Measurements from ENCODE around the gene USP17L12. TPM values are rescaled to one million over a fixed set of nuclear protein-coding genes. Genes with fewer than 3 reads are reported as not detected.
"Not testable (repeated sequence)": the region's sequence is repeated elsewhere in the genome, so short reads cannot be mapped to it uniquely, and the experiment has no call there.

Gene USP17L12
- total and polyA plus RNA-seq, 8 donors, result not detected

GRCh38 chr4:9257824-9258223 lies 37.9 kb downstream of the USP17L12 start, which contains the start of gene USP17L20:
Gene USP17L20 (plus strand): TSS chr4:9258124. CDS start chr4:9258124, 0 bp downstream.
- H3K27ac ChIP-seq; H3K4me1 ChIP-seq; H3K4me3 ChIP-seq; DNase-seq; intact Hi-C loops (cut with DNase I); ATAC-seq; H3K36me3 ChIP-seq; H3K27me3 ChIP-seq; H3K9me3 ChIP-seq; FAIRE-seq: not testable (repeated sequence)
- WGBS, 2 donors, result no CpG with 5 or more reads among the region's 15 CpGs

- H3K27ac ChIP-seq; H3K4me1 ChIP-seq; H3K27me3 ChIP-seq; FAIRE-seq; intact Hi-C loops (cut with DNase I); H3K36me3 ChIP-seq; H3K4me3 ChIP-seq; H3K9me3 ChIP-seq; DNase-seq; ATAC-seq: not testable (repeated sequence)
- WGBS, 2 donors, result no CpG with 5 or more reads among the region's 13 CpGs
Measured at GRCh38 chr4:9262572-9262971, 42.6 kb downstream of the USP17L12 start, which contains the start of gene USP17L21. Gene USP17L21 (plus strand): TSS chr4:9262872. CDS start chr4:9262872, 0 bp downstream.

GRCh38 chr4:9267319-9267718 lies 47.4 kb downstream of the USP17L12 start, which contains the start of gene USP17L22:
Gene USP17L22 (plus strand): TSS chr4:9267619. CDS start chr4:9267619, 0 bp downstream.
- not testable (repeated sequence) for FAIRE-seq
- no CpG with 5 or more reads among the region's 15 CpGs for WGBS, 2 donors

More at GRCh38 chr4:9267319-9267718, 47.4 kb downstream of the USP17L12 start, which contains the start of gene USP17L22:
- DNase-seq; H3K9me3 ChIP-seq; intact Hi-C loops (cut with DNase I); H3K36me3 ChIP-seq; H3K4me1 ChIP-seq; ATAC-seq; H3K4me3 ChIP-seq; H3K27ac ChIP-seq; H3K27me3 ChIP-seq: not testable (repeated sequence)

Other genes starting within 250 kb of the USP17L12 start
- gene FAM90A26, start 49.7 kb upstream of the USP17L12 start, total RNA-seq, result not detected
- gene FAM90A26, start 49.7 kb upstream of the USP17L12 start, polyA plus RNA-seq, result not detected
- gene USP17L10, start 9.5 kb upstream of the USP17L12 start, total RNA-seq, result not detected
- not detected for gene USP17L10, start 9.5 kb upstream of the USP17L12 start, polyA plus RNA-seq
- under 1 TPM in 1 of 6 donors, not detected in 5; 0.09 TPM for gene USP17L11, start 4.7 kb upstream of the USP17L12 start, total RNA-seq
- not detected for gene USP17L11, start 4.7 kb upstream of the USP17L12 start, polyA plus RNA-seq
- not detected for gene USP17L13, start 4.7 kb downstream of the USP17L12 start, total RNA-seq
- not detected for gene USP17L13, start 4.7 kb downstream of the USP17L12 start, polyA plus RNA-seq
- not detected for gene USP17L15, start 14.2 kb downstream of the USP17L12 start, total RNA-seq
- gene USP17L15, start 14.2 kb downstream of the USP17L12 start, polyA plus RNA-seq, result under 1 TPM in 1 of 2 donors, not detected in 1; 0.07 TPM
- not detected for gene USP17L17, start 23.7 kb downstream of the USP17L12 start, total RNA-seq
- gene USP17L17, start 23.7 kb downstream of the USP17L12 start, polyA plus RNA-seq, result not detected
- gene USP17L18, start 28.5 kb downstream of the USP17L12 start, total RNA-seq, result not detected
- not detected for gene USP17L18, start 28.5 kb downstream of the USP17L12 start, polyA plus RNA-seq
- gene USP17L19, start 33.2 kb downstream of the USP17L12 start, total RNA-seq, result not detected
- not detected for gene USP17L19, start 33.2 kb downstream of the USP17L12 start, polyA plus RNA-seq
- not detected for gene USP17L20, start 38.0 kb downstream of the USP17L12 start, total RNA-seq
- gene USP17L20, start 38.0 kb downstream of the USP17L12 start, polyA plus RNA-seq, result not detected
- not detected for gene USP17L21, start 42.7 kb downstream of the USP17L12 start, total RNA-seq
- gene USP17L21, start 42.7 kb downstream of the USP17L12 start, polyA plus RNA-seq, result not detected
- not detected for gene USP17L22, start 47.5 kb downstream of the USP17L12 start, total RNA-seq
- not detected for gene USP17L22, start 47.5 kb downstream of the USP17L12 start, polyA plus RNA-seq
- gene USP17L24, start 105.0 kb downstream of the USP17L12 start, total RNA-seq, result not detected
- gene USP17L24, start 105.0 kb downstream of the USP17L12 start, polyA plus RNA-seq, result not detected
- gene USP17L25, start 109.8 kb downstream of the USP17L12 start, total RNA-seq, result not detected
- gene USP17L25, start 109.8 kb downstream of the USP17L12 start, polyA plus RNA-seq, result not detected
- not detected for gene USP17L26, start 114.5 kb downstream of the USP17L12 start, total RNA-seq
- not detected for gene USP17L26, start 114.5 kb downstream of the USP17L12 start, polyA plus RNA-seq
- gene USP17L5, start 119.3 kb downstream of the USP17L12 start, total RNA-seq, result not detected
- not detected for gene USP17L5, start 119.3 kb downstream of the USP17L12 start, polyA plus RNA-seq
- gene USP17L27, start 124.0 kb downstream of the USP17L12 start, total RNA-seq, result not detected
- gene USP17L27, start 124.0 kb downstream of the USP17L12 start, polyA plus RNA-seq, result not detected
- not detected for gene USP17L28, start 128.7 kb downstream of the USP17L12 start, total RNA-seq
- not detected for gene USP17L28, start 128.7 kb downstream of the USP17L12 start, polyA plus RNA-seq
- not detected for gene USP17L29, start 133.5 kb downstream of the USP17L12 start, total RNA-seq
- gene USP17L29, start 133.5 kb downstream of the USP17L12 start, polyA plus RNA-seq, result not detected
- gene USP17L30, start 143.0 kb downstream of the USP17L12 start, total RNA-seq, result not detected
- gene USP17L30, start 143.0 kb downstream of the USP17L12 start, polyA plus RNA-seq, result not detected
- not detected for gene DEFB131A, start 224.3 kb downstream of the USP17L12 start, total RNA-seq
- not detected for gene DEFB131A, start 224.3 kb downstream of the USP17L12 start, polyA plus RNA-seq